ENCODE measurements around the gene SLC4A1.

DNA sequence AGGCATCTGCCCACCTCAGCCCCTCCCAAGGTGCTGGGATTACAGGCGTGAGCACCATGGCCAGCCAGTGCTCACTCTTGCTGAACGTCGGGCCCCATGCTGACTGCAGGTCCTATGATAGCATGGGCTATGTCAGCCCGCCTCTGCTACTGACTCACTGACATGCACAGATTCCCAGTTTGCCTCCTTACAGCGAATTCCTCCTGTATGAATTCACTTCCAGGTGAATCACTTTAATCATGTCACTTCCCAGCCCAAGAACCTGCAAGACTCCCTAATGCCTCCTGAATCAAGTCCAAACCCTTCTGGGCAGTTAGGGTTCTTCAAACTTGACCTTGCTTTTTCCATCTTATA, 32.4 kb downstream of the SLC4A1 start:
- TF ChIP-seq, protein P1, sequence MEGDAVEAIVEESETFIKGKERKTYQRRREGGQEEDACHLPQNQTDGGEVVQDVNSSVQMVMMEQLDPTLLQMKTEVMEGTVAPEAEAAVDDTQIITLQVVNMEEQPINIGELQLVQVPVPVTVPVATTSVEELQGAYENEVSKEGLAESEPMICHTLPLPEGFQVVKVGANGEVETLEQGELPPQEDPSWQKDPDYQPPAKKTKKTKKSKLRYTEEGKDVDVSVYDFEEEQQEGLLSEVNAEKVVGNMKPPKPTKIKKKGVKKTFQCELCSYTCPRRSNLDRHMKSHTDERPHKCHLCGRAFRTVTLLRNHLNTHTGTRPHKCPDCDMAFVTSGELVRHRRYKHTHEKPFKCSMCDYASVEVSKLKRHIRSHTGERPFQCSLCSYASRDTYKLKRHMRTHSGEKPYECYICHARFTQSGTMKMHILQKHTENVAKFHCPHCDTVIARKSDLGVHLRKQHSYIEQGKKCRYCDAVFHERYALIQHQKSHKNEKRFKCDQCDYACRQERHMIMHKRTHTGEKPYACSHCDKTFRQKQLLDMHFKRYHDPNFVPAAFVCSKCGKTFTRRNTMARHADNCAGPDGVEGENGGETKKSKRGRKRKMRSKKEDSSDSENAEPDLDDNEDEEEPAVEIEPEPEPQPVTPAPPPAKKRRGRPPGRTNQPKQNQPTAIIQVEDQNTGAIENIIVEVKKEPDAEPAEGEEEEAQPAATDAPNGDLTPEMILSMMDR (conservative IDR thresholded peaks at IDR 0.05; ENCODE audit: low read depth in 2 of 2): no peak
- TF ChIP-seq NANOG (IDR thresholded peaks at IDR 0.05; ENCODE audit: borderline replicate concordance) (no peak), POLR2AphosphoS5 (IDR thresholded peaks at IDR 0.05; ENCODE audit: low read depth) (no peak), EZH2phosphoT487 (IDR thresholded peaks at IDR 0.05; ENCODE audit: unreplicated experiment) (no peak), EZH2 (IDR thresholded peaks at IDR 0.05; ENCODE audit: low read depth, unreplicated experiment) (no peak), CREB1 (CRISPR knock-in tag; IDR thresholded peaks at IDR 0.05; ENCODE audit: low read depth) (no peak), JUNB (IDR thresholded peaks at IDR 0.05; ENCODE audit: unreplicated experiment) (no peak)
- TF ChIP-seq, protein P2, sequence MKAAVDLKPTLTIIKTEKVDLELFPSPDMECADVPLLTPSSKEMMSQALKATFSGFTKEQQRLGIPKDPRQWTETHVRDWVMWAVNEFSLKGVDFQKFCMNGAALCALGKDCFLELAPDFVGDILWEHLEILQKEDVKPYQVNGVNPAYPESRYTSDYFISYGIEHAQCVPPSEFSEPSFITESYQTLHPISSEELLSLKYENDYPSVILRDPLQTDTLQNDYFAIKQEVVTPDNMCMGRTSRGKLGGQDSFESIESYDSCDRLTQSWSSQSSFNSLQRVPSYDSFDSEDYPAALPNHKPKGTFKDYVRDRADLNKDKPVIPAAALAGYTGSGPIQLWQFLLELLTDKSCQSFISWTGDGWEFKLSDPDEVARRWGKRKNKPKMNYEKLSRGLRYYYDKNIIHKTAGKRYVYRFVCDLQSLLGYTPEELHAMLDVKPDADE (IDR thresholded peaks at IDR 0.05): no peak
- TF ChIP-seq, protein P3, sequence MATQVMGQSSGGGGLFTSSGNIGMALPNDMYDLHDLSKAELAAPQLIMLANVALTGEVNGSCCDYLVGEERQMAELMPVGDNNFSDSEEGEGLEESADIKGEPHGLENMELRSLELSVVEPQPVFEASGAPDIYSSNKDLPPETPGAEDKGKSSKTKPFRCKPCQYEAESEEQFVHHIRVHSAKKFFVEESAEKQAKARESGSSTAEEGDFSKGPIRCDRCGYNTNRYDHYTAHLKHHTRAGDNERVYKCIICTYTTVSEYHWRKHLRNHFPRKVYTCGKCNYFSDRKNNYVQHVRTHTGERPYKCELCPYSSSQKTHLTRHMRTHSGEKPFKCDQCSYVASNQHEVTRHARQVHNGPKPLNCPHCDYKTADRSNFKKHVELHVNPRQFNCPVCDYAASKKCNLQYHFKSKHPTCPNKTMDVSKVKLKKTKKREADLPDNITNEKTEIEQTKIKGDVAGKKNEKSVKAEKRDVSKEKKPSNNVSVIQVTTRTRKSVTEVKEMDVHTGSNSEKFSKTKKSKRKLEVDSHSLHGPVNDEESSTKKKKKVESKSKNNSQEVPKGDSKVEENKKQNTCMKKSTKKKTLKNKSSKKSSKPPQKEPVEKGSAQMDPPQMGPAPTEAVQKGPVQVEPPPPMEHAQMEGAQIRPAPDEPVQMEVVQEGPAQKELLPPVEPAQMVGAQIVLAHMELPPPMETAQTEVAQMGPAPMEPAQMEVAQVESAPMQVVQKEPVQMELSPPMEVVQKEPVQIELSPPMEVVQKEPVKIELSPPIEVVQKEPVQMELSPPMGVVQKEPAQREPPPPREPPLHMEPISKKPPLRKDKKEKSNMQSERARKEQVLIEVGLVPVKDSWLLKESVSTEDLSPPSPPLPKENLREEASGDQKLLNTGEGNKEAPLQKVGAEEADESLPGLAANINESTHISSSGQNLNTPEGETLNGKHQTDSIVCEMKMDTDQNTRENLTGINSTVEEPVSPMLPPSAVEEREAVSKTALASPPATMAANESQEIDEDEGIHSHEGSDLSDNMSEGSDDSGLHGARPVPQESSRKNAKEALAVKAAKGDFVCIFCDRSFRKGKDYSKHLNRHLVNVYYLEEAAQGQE (IDR thresholded peaks at IDR 0.05; ENCODE audit: unreplicated experiment): no peak
- TF ChIP-seq, protein P4, sequence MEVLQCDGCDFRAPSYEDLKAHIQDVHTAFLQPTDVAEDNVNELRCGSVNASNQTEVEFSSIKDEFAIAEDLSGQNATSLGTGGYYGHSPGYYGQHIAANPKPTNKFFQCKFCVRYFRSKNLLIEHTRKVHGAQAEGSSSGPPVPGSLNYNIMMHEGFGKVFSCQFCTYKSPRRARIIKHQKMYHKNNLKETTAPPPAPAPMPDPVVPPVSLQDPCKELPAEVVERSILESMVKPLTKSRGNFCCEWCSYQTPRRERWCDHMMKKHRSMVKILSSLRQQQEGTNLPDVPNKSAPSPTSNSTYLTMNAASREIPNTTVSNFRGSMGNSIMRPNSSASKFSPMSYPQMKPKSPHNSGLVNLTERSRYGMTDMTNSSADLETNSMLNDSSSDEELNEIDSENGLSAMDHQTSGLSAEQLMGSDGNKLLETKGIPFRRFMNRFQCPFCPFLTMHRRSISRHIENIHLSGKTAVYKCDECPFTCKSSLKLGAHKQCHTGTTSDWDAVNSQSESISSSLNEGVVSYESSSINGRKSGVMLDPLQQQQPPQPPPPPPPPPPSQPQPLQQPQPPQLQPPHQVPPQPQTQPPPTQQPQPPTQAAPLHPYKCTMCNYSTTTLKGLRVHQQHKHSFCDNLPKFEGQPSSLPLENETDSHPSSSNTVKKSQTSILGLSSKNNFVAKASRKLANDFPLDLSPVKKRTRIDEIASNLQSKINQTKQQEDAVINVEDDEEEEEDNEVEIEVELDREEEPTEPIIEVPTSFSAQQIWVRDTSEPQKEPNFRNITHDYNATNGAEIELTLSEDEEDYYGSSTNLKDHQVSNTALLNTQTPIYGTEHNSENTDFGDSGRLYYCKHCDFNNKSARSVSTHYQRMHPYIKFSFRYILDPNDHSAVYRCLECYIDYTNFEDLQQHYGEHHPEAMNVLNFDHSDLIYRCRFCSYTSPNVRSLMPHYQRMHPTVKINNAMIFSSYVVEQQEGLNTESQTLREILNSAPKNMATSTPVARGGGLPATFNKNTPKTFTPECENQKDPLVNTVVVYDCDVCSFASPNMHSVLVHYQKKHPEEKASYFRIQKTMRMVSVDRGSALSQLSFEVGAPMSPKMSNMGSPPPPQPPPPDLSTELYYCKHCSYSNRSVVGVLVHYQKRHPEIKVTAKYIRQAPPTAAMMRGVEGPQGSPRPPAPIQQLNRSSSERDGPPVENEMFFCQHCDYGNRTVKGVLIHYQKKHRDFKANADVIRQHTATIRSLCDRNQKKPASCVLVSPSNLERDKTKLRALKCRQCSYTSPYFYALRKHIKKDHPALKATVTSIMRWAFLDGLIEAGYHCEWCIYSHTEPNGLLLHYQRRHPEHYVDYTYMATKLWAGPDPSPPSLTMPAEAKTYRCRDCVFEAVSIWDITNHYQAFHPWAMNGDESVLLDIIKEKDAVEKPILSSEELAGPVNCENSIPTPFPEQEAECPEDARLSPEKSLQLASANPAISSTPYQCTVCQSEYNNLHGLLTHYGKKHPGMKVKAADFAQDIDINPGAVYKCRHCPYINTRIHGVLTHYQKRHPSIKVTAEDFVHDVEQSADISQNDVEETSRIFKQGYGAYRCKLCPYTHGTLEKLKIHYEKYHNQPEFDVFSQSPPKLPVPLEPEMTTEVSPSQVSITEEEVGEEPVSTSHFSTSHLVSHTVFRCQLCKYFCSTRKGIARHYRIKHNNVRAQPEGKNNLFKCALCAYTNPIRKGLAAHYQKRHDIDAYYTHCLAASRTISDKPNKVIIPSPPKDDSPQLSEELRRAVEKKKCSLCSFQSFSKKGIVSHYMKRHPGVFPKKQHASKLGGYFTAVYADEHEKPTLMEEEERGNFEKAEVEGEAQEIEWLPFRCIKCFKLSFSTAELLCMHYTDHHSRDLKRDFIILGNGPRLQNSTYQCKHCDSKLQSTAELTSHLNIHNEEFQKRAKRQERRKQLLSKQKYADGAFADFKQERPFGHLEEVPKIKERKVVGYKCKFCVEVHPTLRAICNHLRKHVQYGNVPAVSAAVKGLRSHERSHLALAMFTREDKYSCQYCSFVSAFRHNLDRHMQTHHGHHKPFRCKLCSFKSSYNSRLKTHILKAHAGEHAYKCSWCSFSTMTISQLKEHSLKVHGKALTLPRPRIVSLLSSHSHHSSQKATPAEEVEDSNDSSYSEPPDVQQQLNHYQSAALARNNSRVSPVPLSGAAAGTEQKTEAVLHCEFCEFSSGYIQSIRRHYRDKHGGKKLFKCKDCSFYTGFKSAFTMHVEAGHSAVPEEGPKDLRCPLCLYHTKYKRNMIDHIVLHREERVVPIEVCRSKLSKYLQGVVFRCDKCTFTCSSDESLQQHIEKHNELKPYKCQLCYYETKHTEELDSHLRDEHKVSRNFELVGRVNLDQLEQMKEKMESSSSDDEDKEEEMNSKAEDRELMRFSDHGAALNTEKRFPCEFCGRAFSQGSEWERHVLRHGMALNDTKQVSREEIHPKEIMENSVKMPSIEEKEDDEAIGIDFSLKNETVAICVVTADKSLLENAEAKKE (CRISPR knock-in tag; IDR thresholded peaks at IDR 0.05): no peak

Data from GM23338 (cell line).